SK-N-SH (cell line): Measurements from ENCODE around the gene RMI2. TPM values are rescaled to one million over a fixed set of nuclear protein-coding genes. Genes with fewer than 3 reads are reported as not detected.

Source experiments
- CTCF ChIA-PET: fragments of 300-600, 350-600 bp; formaldehyde crosslinking; extraction: SDS; loops from one replicate; lab custom pipeline; 2021; lab: Yijun Ruan, JAX
- POLR2A ChIA-PET: fragments of 350-600 bp; sonication (Branson Sonifier 250); formaldehyde crosslinking; extraction: SDS; loops from one replicate; lab custom pipeline; 2020; ENCODE audit warnings: antibody characterized with exemption, inconsistent platforms; lab: Yijun Ruan, JAX
- DNase-seq: peaks from one replicate; pipeline ENCODE4 v3.0.0; 2012
- H2AFZ ChIP-seq: fragments of 200-600 bp; sonication (generic); 2 replicates; pipeline ENCODE4 v1.8.1; 2016; ENCODE audit warnings: antibody characterized with exemption, mild to moderate bottlenecking, low read depth
- H3F3A ChIP-seq: fragments of 200-600 bp; sonication (generic); replicated peaks from 2 replicates; pipeline ENCODE3; 2016; ENCODE audit warnings: antibody characterized with exemption, mild to moderate bottlenecking; ENCODE audit not compliant: insufficient read depth
- H3K27ac ChIP-seq, 2 experiments: fragments of 200-500 bp in 1 of 2; fragments of 200-600 bp in 1 of 2; sonication (Bioruptor generic) in 1 of 2; sonication (generic), shearing (Covaris generic) in 1 of 2; 2 replicates each; pipeline versions ENCODE4 v1.5.1 to v1.6.1; 2014 to 2016; ENCODE audit warnings: low read depth in 2 of 2, inconsistent platforms in 1 of 2, low read length in 1 of 2, mild to moderate bottlenecking in 1 of 2, mixed read lengths in 1 of 2
- H3K27me3 ChIP-seq: fragments of 200-600 bp; sonication (generic), shearing (Covaris generic); 2 replicates; pipeline ENCODE4 v1.6.1; 2016; ENCODE audit warnings: mixed run types; ENCODE audit not compliant: insufficient read depth
- H3K36me3 ChIP-seq, 2 experiments: fragments of 200-500 bp in 1 of 2; fragments of 200-600 bp in 1 of 2; sonication (Bioruptor generic) in 1 of 2; sonication (generic) in 1 of 2; replicated peaks in 1 of 2; 2 replicates each; pipeline versions ENCODE3 to v1.5.1; 2014 to 2016; ENCODE audit warnings: low read length in 1 of 2, mild to moderate bottlenecking in 1 of 2; ENCODE audit not compliant: insufficient read depth in 2 of 2, control insufficient read depth in 1 of 2
- H3K4me1 ChIP-seq, 2 experiments: fragments of 200-500 bp in 1 of 2; fragments of 200-600 bp in 1 of 2; sonication (Bioruptor generic) in 1 of 2; sonication (generic), shearing (Covaris generic) in 1 of 2; 2 replicates each; pipeline versions ENCODE4 v1.5.1 to v1.6.1; 2014 to 2016; ENCODE audit warnings: low read depth in 1 of 2, low read length in 1 of 2, mixed run types in 1 of 2; ENCODE audit not compliant: insufficient read depth in 2 of 2, control insufficient read depth in 1 of 2
- H3K4me2 ChIP-seq: fragments of 200-600 bp; sonication (generic), shearing (Covaris generic); 2 replicates; pipeline ENCODE4 v1.6.1; 2017; ENCODE audit warnings: mixed run types
- H3K4me3 ChIP-seq, 2 experiments: fragments of 200-500 bp in 1 of 2; fragments of 200-600 bp in 1 of 2; sonication (Bioruptor generic) in 1 of 2; sonication (generic), shearing (Covaris generic) in 1 of 2; 2 replicates each; pipeline versions ENCODE4 v1.5.1 to v1.8.1; 2014 to 2016; ENCODE audit warnings: low read depth in 2 of 2, inconsistent platforms in 1 of 2, low read length in 1 of 2, mild to moderate bottlenecking in 1 of 2, mixed read lengths in 1 of 2, moderate library complexity in 1 of 2
- H3K79me2 ChIP-seq: fragments of 200-600 bp; sonication (generic); 2 replicates; pipeline ENCODE4 v1.8.1; 2017; ENCODE audit warnings: mild to moderate bottlenecking; ENCODE audit not compliant: insufficient read depth
- H3K9ac ChIP-seq: fragments of 200-600 bp; sonication (generic); 2 replicates; pipeline ENCODE4 v1.6.1; 2017; ENCODE audit warnings: mixed run types
- H3K9me2 ChIP-seq: fragments of 200-600 bp; sonication (generic); 2 replicates; pipeline ENCODE4 v1.6.1; 2017; ENCODE audit warnings: mixed run types
- H3K9me3 ChIP-seq: fragments of 200-600 bp; sonication (generic); 2 replicates; pipeline ENCODE4 v1.6.1; 2017; ENCODE audit warnings: mixed run types, mild to moderate bottlenecking, moderate library complexity
- H4K20me1 ChIP-seq: fragments of 200-600 bp; sonication (generic); 2 replicates; pipeline ENCODE4 v1.6.1; 2017; ENCODE audit warnings: mild to moderate bottlenecking, mixed run types; ENCODE audit not compliant: insufficient read depth
- ELF1 ChIP-seq: IDR thresholded peaks from 2 replicates; pipeline ENCODE4 v1.4.0; 2012
- EP300 ChIP-seq, 2 experiments: IDR thresholded peaks; 2 replicates each; pipeline versions ENCODE4 v1.4.0 to v1.6.1; 2012; ENCODE audit warnings: borderline replicate concordance in 1 of 2, low read depth in 1 of 2, low read length in 1 of 2
- EZH2phosphoT487 ChIP-seq: fragments of 200-600 bp; sonication (generic); IDR thresholded peaks from 2 replicates; pipeline ENCODE4 v1.6.1; 2017; ENCODE audit warnings: low read depth, mixed run types, mild to moderate bottlenecking, antibody characterized with exemption, moderate library complexity, borderline replicate concordance
- GATA2 ChIP-seq: sonication (generic); formaldehyde crosslinking; IDR thresholded peaks from 2 replicates; pipeline ENCODE4 v1.5.0; 2020; ENCODE audit warnings: mild to moderate bottlenecking, missing genetic modification reagents
- NFIC ChIP-seq: IDR thresholded peaks from 2 replicates; pipeline ENCODE4 v1.4.0; 2012; ENCODE audit warnings: borderline replicate concordance
- NRF1 ChIP-seq: IDR thresholded peaks from 2 replicates; pipeline ENCODE4 v1.6.1; 2012; ENCODE audit warnings: low read depth, mild to moderate bottlenecking, low read length
- RCOR1 ChIP-seq: fragments of 150-350 bp; IDR thresholded peaks from 2 replicates; pipeline ENCODE4 v1.6.1; 2017; ENCODE audit warnings: antibody characterized with exemption, low read length
- REST ChIP-seq: IDR thresholded peaks from 2 replicates; pipeline ENCODE4 v1.6.1; 2012; ENCODE audit warnings: mild to moderate bottlenecking, low read depth, low read length, moderate library complexity
- RFX5 ChIP-seq: IDR thresholded peaks from 2 replicates; pipeline ENCODE4 v1.6.1; 2012; ENCODE audit warnings: mild to moderate bottlenecking, improper control_type of control experiment, low read length
- TAF1 ChIP-seq: IDR thresholded peaks from 2 replicates; pipeline ENCODE4 v1.6.1; 2012; ENCODE audit warnings: low read depth, mild to moderate bottlenecking, low read length, moderate library complexity, borderline replicate concordance
- TCF12 ChIP-seq: IDR thresholded peaks from 2 replicates; pipeline ENCODE4 v1.4.0; 2012
- TEAD4 ChIP-seq: IDR thresholded peaks from 2 replicates; pipeline ENCODE4 v1.4.0; 2012; ENCODE audit warnings: mild to moderate bottlenecking, borderline replicate concordance; ENCODE audit not compliant: insufficient read depth
- USF2 ChIP-seq: fragments of 150-350 bp; IDR thresholded peaks from 2 replicates; pipeline ENCODE4 v1.6.1; 2017; ENCODE audit warnings: antibody characterized with exemption, low read length, low read depth, borderline replicate concordance
- YY1 ChIP-seq: IDR thresholded peaks from 2 replicates; pipeline ENCODE4 v1.4.0; 2012; ENCODE audit warnings: low read depth, mild to moderate bottlenecking
- ZBTB33 ChIP-seq: IDR thresholded peaks from 2 replicates; pipeline ENCODE4 v1.4.0; 2012; ENCODE audit warnings: low read depth, borderline replicate concordance
- WGBS: methylation state at CpG from one replicate; pipeline ENCODE4 v1.1.6; 2017; ENCODE audit warnings: low lambda C conversion rate; 5-methylcytosine and 5-hydroxymethylcytosine counted together
- polyA plus RNA-seq, 3 experiments: library from polyadenylated mRNA; depleted of rRNA; stranded (reverse); fragments of >200 nt; gene quantifications; 2 replicates each; pipeline ENCODE4 v1.2.3, GENCODE V29; 2012
- TF ChIP-seq, protein P1 (sequence below): fragments of 200-600 bp; sonication (generic); IDR thresholded peaks from 2 replicates; pipeline ENCODE4 v1.6.1; 2017; ENCODE audit warnings: antibody characterized with exemption, mild to moderate bottlenecking, moderate library complexity
- TF ChIP-seq, protein P2 (sequence below): IDR thresholded peaks from 2 replicates; pipeline ENCODE4; 2012

RMI2 gene
- polyA plus RNA-seq, 1 of the 3 experiments (the other 2 are of a cell fraction): 8.5 TPM

- Histone ChIP-seq H3K36me3 (no peaks in the 10 kb centered on the region), H4K20me1 (no peaks in the 10 kb centered on the region), H3K27me3 (no peaks in the 10 kb centered on the region), H3K9ac (no peak overlapping the region), H3K4me3 (no peak overlapping the region), H3F3A (no peaks in the 10 kb centered on the region), H3K79me2 (no peaks in the 10 kb centered on the region), H3K4me2 (no peak overlapping the region), H3K9me2 (no peaks in the 10 kb centered on the region), H2AFZ (no peak overlapping the region), H3K9me3 (no peaks in the 10 kb centered on the region), H3K27ac (no peak overlapping the region), H3K4me1 (peaks cover 0 to 20% of the 10 kb centered on the region in 2 experiments; a peak in 1 of 4 replicates)
- no peak for DNase-seq
- WGBS: 73% methylated on average over 14 of the region's 22 CpGs
- TF ChIP-seq RCOR1 (no peak), RFX5 (no peak)
- TF ChIP-seq, protein P1, sequence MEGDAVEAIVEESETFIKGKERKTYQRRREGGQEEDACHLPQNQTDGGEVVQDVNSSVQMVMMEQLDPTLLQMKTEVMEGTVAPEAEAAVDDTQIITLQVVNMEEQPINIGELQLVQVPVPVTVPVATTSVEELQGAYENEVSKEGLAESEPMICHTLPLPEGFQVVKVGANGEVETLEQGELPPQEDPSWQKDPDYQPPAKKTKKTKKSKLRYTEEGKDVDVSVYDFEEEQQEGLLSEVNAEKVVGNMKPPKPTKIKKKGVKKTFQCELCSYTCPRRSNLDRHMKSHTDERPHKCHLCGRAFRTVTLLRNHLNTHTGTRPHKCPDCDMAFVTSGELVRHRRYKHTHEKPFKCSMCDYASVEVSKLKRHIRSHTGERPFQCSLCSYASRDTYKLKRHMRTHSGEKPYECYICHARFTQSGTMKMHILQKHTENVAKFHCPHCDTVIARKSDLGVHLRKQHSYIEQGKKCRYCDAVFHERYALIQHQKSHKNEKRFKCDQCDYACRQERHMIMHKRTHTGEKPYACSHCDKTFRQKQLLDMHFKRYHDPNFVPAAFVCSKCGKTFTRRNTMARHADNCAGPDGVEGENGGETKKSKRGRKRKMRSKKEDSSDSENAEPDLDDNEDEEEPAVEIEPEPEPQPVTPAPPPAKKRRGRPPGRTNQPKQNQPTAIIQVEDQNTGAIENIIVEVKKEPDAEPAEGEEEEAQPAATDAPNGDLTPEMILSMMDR: peak; percentile 32; the same call in 1 of the 2 replicates
- ChIA-PET POLR2A (interaction anchor here (0.6 kb wide), 1 partner anchor 18 kb away, joined by 3 read pairs; no protein-coding TSS in a partner anchor), CTCF (interaction anchor here (0.6 to 7.0 kb wide), 5 partner anchors 10 to 423 kb away, joined by 3 to 52 read pairs (median 9); partner anchors contain the start of gene SOCS1)
Measured at GRCh38 chr16:11386791-11387546, 41.7 kb downstream of the RMI2 start.

DNA sequence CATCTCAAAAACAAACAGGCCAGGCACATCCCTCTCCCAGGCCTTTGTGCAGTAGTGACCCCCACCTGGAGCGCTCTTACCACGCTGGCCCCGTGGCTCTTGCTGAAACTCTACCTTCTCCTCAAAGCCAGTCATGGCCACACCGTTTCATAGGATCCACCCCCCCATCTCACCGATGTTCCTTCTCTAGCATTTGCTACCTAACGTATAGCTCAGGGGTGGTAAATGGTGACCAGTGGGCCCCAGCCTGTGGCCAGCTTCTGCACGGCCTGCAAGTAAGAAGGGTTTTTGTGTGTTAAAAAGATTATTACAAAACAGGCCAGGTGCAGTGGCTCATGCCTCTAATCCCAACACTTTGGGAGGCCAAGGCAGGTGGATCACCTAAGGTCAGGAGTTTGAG is 43.8 kb downstream of the RMI2 start:
- H3K36me3 ChIP-seq: no peaks in the 10 kb centered on the region
- H3K9ac ChIP-seq: no peak overlapping the region
- DNase-seq: peak; percentile 18
- H3K27me3 ChIP-seq: no peaks in the 10 kb centered on the region
- H2AFZ ChIP-seq: no peak overlapping the region
- peaks cover 0 to 20% of the 10 kb centered on the region in 2 experiments; a peak in 1 of 4 replicates for H3K4me1 ChIP-seq
- WGBS: 72% methylated on average over 6 of the region's 7 CpGs
- H3F3A ChIP-seq: no peaks in the 10 kb centered on the region
- H3K9me2 ChIP-seq: no peaks in the 10 kb centered on the region
- no peak overlapping the region for H3K27ac ChIP-seq
- H3K4me2 ChIP-seq: no peak overlapping the region
- CTCF ChIA-PET: interaction anchor here (0.7 to 4.1 kb wide), 5 partner anchors 11 to 425 kb away, joined by 3 to 23 read pairs (median 5); no protein-coding TSS in a partner anchor
- no peaks in the 10 kb centered on the region for H4K20me1 ChIP-seq
- POLR2A ChIA-PET: no interaction called here
- no peaks in the 10 kb centered on the region for H3K9me3 ChIP-seq
- no peak overlapping the region for H3K4me3 ChIP-seq
- no peaks in the 10 kb centered on the region for H3K79me2 ChIP-seq
- TF ChIP-seq TCF12 (no peak), NFIC (no peak), EP300 (IDR thresholded peaks at IDR 0.05; ENCODE audit: borderline replicate concordance in 1 of 2, low read depth in 1 of 2, low read length in 1 of 2) (no peak), TEAD4 (no peak), EZH2phosphoT487 (no peak), USF2 (no peak), NRF1 (no peak), REST (no peak), ZBTB33 (no peak), YY1 (no peak), GATA2 (CRISPR knock-in tag) (no peak), ELF1 (no peak), TAF1 (no peak)
- TF ChIP-seq, protein P2, sequence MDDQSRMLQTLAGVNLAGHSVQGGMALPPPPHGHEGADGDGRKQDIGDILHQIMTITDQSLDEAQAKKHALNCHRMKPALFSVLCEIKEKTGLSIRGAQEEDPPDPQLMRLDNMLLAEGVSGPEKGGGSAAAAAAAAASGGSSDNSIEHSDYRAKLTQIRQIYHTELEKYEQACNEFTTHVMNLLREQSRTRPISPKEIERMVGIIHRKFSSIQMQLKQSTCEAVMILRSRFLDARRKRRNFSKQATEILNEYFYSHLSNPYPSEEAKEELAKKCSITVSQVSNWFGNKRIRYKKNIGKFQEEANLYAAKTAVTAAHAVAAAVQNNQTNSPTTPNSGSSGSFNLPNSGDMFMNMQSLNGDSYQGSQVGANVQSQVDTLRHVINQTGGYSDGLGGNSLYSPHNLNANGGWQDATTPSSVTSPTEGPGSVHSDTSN: no peak
